Neuronal stem cell (in vitro differentiated cells): Measurements from ENCODE around the gene SLC35A4.
"Not testable (repeated sequence)": the region's sequence is repeated elsewhere in the genome, so short reads cannot be mapped to it uniquely, and the experiment has no call there.

Experiments used
- DNase-seq: peaks from one replicate; pipeline ENCODE4 v3.0.0-alpha.2; 2013; ENCODE audit warnings: low spot score
- H2AFZ ChIP-seq: one replicate; pipeline ENCODE4 v1.6.1; 2013; ENCODE audit warnings: mild to moderate bottlenecking, low read length, inconsistent platforms
- H2AK5ac ChIP-seq: 2 replicates; pipeline ENCODE4 v1.6.1; 2013; ENCODE audit warnings: low read depth, mild to moderate bottlenecking, inconsistent platforms, low read length, moderate library complexity, mixed read lengths
- H2BK120ac ChIP-seq: 2 replicates; pipeline ENCODE4 v1.6.1; 2013; ENCODE audit warnings: low read depth, mild to moderate bottlenecking, inconsistent platforms, low read length, moderate library complexity, mixed read lengths
- H2BK12ac ChIP-seq: one replicate; pipeline ENCODE4 v1.6.1; 2013; ENCODE audit warnings: low read length, inconsistent platforms
- H2BK15ac ChIP-seq: 2 replicates; pipeline ENCODE4 v1.6.1; 2013; ENCODE audit warnings: mild to moderate bottlenecking, low read length, inconsistent platforms, mixed read lengths
- H2BK5ac ChIP-seq: one replicate; pipeline ENCODE4 v1.6.1; 2013; ENCODE audit warnings: inconsistent platforms, mild to moderate bottlenecking, low read length, moderate library complexity
- H3K14ac ChIP-seq: one replicate; pipeline ENCODE4 v1.6.1; 2013; ENCODE audit warnings: low read length, inconsistent platforms
- H3K18ac ChIP-seq: 2 replicates; pipeline ENCODE4 v1.6.1; 2013; ENCODE audit warnings: low read length, inconsistent platforms
- H3K23ac ChIP-seq: 2 replicates; pipeline ENCODE4 v1.6.1; 2013; ENCODE audit warnings: low read depth, mild to moderate bottlenecking, mixed read lengths, low read length, inconsistent platforms; ENCODE audit not compliant: poor library complexity
- H3K27ac ChIP-seq: replicated peaks from 3 replicates; pipeline ENCODE4 v1.5.1; 2013; ENCODE audit warnings: low read length, inconsistent platforms
- H3K27me3 ChIP-seq, 3 experiments: 2 replicates each; pipeline ENCODE4 v1.6.1; 2013; ENCODE audit warnings: low read length in 3 of 3, mild to moderate bottlenecking in 2 of 3, inconsistent platforms in 1 of 3, low read depth in 1 of 3, mixed read lengths in 1 of 3, moderate library complexity in 1 of 3; ENCODE audit not compliant: control insufficient read depth in 3 of 3, insufficient read depth in 3 of 3
- H3K36me3 ChIP-seq, 2 donors: replicated peaks in 1 of 2; 2 replicates each; pipeline ENCODE4 v1.6.1; 2013; ENCODE audit warnings: low read length in 2 of 2; ENCODE audit not compliant: control insufficient read depth in 2 of 2, insufficient read depth in 2 of 2
- H3K4ac ChIP-seq: 2 replicates; pipeline ENCODE4 v1.6.1; 2013; ENCODE audit warnings: inconsistent platforms, mild to moderate bottlenecking, low read length, moderate library complexity
- H3K4me1 ChIP-seq, 2 donors: 1 replicate in 1 of 2; 2 replicates in 1 of 2; pipeline ENCODE4 v1.6.1; 2013; ENCODE audit warnings: low read length in 2 of 2, low read depth in 1 of 2; ENCODE audit not compliant: control insufficient read depth in 2 of 2, insufficient read depth in 1 of 2
- H3K4me2 ChIP-seq: one replicate; pipeline ENCODE4 v1.6.1; 2013; ENCODE audit warnings: mild to moderate bottlenecking, low read length, inconsistent platforms; ENCODE audit not compliant: insufficient read depth, poor library complexity, severe bottlenecking
- H3K4me3 ChIP-seq, 2 donors: 2 replicates each; pipeline ENCODE4 v1.5.1; 2013; ENCODE audit warnings: low read length in 2 of 2, mild to moderate bottlenecking in 2 of 2, inconsistent platforms in 1 of 2, moderate library complexity in 1 of 2
- H3K79me1 ChIP-seq: one replicate; pipeline ENCODE4 v1.6.1; 2013; ENCODE audit warnings: low read depth, mild to moderate bottlenecking, inconsistent platforms, low read length, moderate library complexity
- H3K9ac ChIP-seq: one replicate; pipeline ENCODE4 v1.6.1; 2013; ENCODE audit warnings: mild to moderate bottlenecking, low read depth, low read length, inconsistent platforms; ENCODE audit not compliant: poor library complexity
- H3K9me3 ChIP-seq, 2 donors: replicated peaks in 1 of 2; 2 replicates each; pipeline versions ENCODE3 to v1.6.1; 2013; ENCODE audit warnings: low read length in 2 of 2, mild to moderate bottlenecking in 2 of 2, inconsistent platforms in 1 of 2, low read depth in 1 of 2, mixed read lengths in 1 of 2, moderate library complexity in 1 of 2; ENCODE audit not compliant: control insufficient read depth in 2 of 2, insufficient read depth in 1 of 2
- H4K8ac ChIP-seq: one replicate; pipeline ENCODE4 v1.6.1; 2013; ENCODE audit warnings: low read depth, mild to moderate bottlenecking, inconsistent platforms, low read length, moderate library complexity
- H4K91ac ChIP-seq: one replicate; pipeline ENCODE4 v1.6.1; 2013; ENCODE audit warnings: low read length, low read depth, mild to moderate bottlenecking, inconsistent platforms; ENCODE audit not compliant: poor library complexity
- WGBS, 2 donors: extraction: QIAGEN DNeasy Blood & Tissue Kit; methylation state at CpG; one replicate each; pipeline ENCODE4 v1.1.7; 2013; ENCODE audit warnings: missing lambda C conversion rate in 2 of 2, mixed read lengths in 1 of 2; ENCODE audit not compliant: insufficient read length in 2 of 2, insufficient replicate concordance in 1 of 2; ENCODE audit errors: extremely low coverage in 2 of 2; 5-methylcytosine and 5-hydroxymethylcytosine counted together

Gene SLC35A4

DNA sequence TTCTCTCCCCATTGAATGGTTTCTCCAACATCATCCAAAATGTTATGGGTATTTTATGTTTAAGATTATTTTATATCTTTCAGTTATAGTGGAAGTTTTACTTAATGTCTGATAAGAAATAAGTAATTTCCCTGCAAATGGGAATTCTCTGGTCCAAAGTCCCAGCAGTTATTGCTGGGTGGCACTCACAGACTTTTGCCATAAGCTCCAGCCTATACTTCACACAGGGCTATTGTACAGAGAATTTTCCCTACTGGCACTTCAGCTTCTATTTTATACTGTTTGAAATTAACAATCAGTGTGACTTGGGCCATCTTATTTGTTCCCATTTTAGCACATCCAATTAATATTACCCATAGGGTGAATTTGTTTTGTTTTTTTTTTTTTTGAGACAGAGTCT is 35.5 kb downstream of the SLC35A4 start:
- Histone ChIP-seq H3K27ac (no peak overlapping the region), H3K36me3 (no peaks in the 10 kb centered on the region), H2BK5ac (no peak overlapping the region), H3K79me1 (no peaks in the 10 kb centered on the region), H2BK12ac (no peak overlapping the region), H3K27me3 (peaks cover 0 to 6% (median 0%) of the 10 kb centered on the region in 3 experiments), H3K9ac (no peak overlapping the region), H3K14ac (no peak overlapping the region), H3K9me3 (peaks cover 0 to 2% of the 10 kb centered on the region in 2 donors), H2AK5ac (no peak overlapping the region), H3K4ac (no peak overlapping the region), H4K8ac (no peak overlapping the region), H2BK15ac (no peak overlapping the region), H3K4me2 (no peak overlapping the region), H3K4me1 (no peaks in the 10 kb centered on the region), H2BK120ac (no peak overlapping the region), H3K4me3 (no peak overlapping the region), H3K23ac (no peak overlapping the region), H3K18ac (no peak overlapping the region), H4K91ac (no peak overlapping the region), H2AFZ (no peak overlapping the region)
- no peak for DNase-seq

GRCh38 chr5:140602147-140602546 is 37.5 kb downstream of the SLC35A4 start:
- WGBS, 2 donors, result no CpG with 5 or more reads among the region's 4 CpGs

DNA sequence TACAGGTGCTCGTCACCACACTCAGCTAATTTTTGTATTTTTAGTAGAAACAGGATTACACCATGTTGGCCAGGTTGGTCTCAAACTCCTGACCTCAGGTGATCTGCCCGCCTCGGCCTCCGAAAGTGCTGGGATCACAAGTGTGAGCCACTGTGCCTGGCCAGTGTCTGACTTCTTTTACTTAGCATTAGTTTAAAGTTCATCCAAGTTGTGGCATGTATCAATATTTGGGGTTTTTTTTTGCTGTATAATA is 38.7 kb downstream of the SLC35A4 start:
- WGBS, 2 donors, result no CpG with 5 or more reads among the region's 4 CpGs
- not testable (repeated sequence) for H4K91ac ChIP-seq, H3K4me1 ChIP-seq

More at GRCh38 chr5:140602147-140602546, 37.5 kb downstream of the SLC35A4 start:
- H3K27ac ChIP-seq, result no peak overlapping the region
- no peak overlapping the region for H2AFZ ChIP-seq
- H4K91ac ChIP-seq, result no peak overlapping the region
- H4K8ac ChIP-seq, result no peak overlapping the region
- H2BK5ac ChIP-seq, result no peak overlapping the region
- H3K36me3 ChIP-seq, result no peaks in the 10 kb centered on the region
- H3K79me1 ChIP-seq, result no peaks in the 10 kb centered on the region
- H3K18ac ChIP-seq, result no peak overlapping the region
- no peak for DNase-seq
- peaks cover 0 to 2% of the 10 kb centered on the region in 2 donors for H3K9me3 ChIP-seq
- H2BK12ac ChIP-seq, result no peak overlapping the region
- H3K27me3 ChIP-seq, result peaks cover 0 to 6% (median 0%) of the 10 kb centered on the region in 3 experiments
- H3K4me2 ChIP-seq, result no peak overlapping the region
- no peak overlapping the region for H3K14ac ChIP-seq
- no peak overlapping the region for H2BK15ac ChIP-seq
- no peak overlapping the region for H2BK120ac ChIP-seq
- no peaks in the 10 kb centered on the region for H3K4me1 ChIP-seq
- no peak overlapping the region for H3K4ac ChIP-seq
- no peak overlapping the region for H3K4me3 ChIP-seq
- H3K23ac ChIP-seq, result no peak overlapping the region
- H2AK5ac ChIP-seq, result no peak overlapping the region
- H3K9ac ChIP-seq, result no peak overlapping the region

DNA sequence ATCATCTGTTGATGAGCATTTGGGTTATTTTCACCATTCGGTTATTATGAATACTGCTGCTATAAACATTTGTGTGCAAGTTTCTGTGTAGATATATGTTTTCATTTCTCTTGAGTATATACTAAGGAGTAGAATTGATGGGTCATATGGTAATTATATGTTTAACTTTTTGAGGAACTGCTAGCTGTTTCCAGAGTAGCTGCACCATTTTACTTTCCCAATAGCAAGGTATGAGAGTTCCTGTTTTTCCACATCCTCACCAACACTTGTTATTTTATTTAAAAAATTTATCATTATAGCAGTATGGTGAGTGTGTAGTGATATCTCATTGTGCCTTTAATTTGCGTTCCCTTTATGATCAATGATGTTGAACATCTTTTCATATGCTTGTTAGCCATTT is 39.1 kb downstream of the SLC35A4 start:
- H2BK12ac ChIP-seq, result no peak overlapping the region

More for the DNA sequence above, 38.7 kb downstream of the SLC35A4 start:
- not testable (repeated sequence) for H3K36me3 ChIP-seq, H3K27me3 ChIP-seq, H3K14ac ChIP-seq, H3K9ac ChIP-seq, H2BK5ac ChIP-seq, H3K4ac ChIP-seq, H3K79me1 ChIP-seq, H2BK15ac ChIP-seq, H3K4me3 ChIP-seq, H2AFZ ChIP-seq, H3K23ac ChIP-seq, H4K8ac ChIP-seq, DNase-seq, H2BK12ac ChIP-seq, H2BK120ac ChIP-seq, H2AK5ac ChIP-seq, H3K9me3 ChIP-seq, H3K18ac ChIP-seq, H3K27ac ChIP-seq, H3K4me2 ChIP-seq

More for the DNA sequence above, 39.1 kb downstream of the SLC35A4 start:
- Histone ChIP-seq H4K8ac (no peak overlapping the region), H3K27me3 (peaks cover 0 to 3% (median 0%) of the 10 kb centered on the region in 3 experiments), H4K91ac (no peak overlapping the region), H3K27ac (no peak overlapping the region), H2AK5ac (no peak overlapping the region), H3K18ac (no peak overlapping the region), H2BK15ac (no peak overlapping the region), H3K4me1 (no peaks in the 10 kb centered on the region), H3K9me3 (peaks cover 0 to 2% of the 10 kb centered on the region in 2 donors), H3K9ac (no peak overlapping the region), H3K4me2 (no peak overlapping the region), H2BK120ac (no peak overlapping the region), H2AFZ (no peak overlapping the region), H3K4ac (no peak overlapping the region), H3K4me3 (no peak overlapping the region), H3K14ac (no peak overlapping the region), H3K79me1 (no peaks in the 10 kb centered on the region), H3K23ac (no peak overlapping the region), H2BK5ac (no peak overlapping the region), H3K36me3 (no peaks in the 10 kb centered on the region)
- no CpG with 5 or more reads among the region's 2 CpGs for WGBS, 2 donors
- no peak for DNase-seq
